GM13977 (cell line): ENCODE results near the gene CCDC194.

Source experiments
- DNase-seq: peaks from one replicate; pipeline ENCODE4 v3.0.0; 2012; ENCODE audit warnings: low spot score
- in situ Hi-C: fragments of 300-500 bp; cut with MboI; formaldehyde crosslinking; loops from one replicate; pipeline ENCODE4 v1.12.0; 2022; ENCODE audit warnings: low sequenced_read_pairs, low pct_unique_long_range_greater_than_20kb, mixed read lengths, inconsistent platforms; ENCODE audit not compliant: unreplicated experiment
- TF ChIP-seq, protein P1 (sequence below): IDR thresholded peaks from 2 replicates; pipeline ENCODE4 v1.5.1; 2012; ENCODE audit warnings: mild to moderate bottlenecking, control low read depth; ENCODE audit not compliant: insufficient read depth; ENCODE audit errors: extremely low read depth, missing control alignments

Gene CCDC194

DNA sequence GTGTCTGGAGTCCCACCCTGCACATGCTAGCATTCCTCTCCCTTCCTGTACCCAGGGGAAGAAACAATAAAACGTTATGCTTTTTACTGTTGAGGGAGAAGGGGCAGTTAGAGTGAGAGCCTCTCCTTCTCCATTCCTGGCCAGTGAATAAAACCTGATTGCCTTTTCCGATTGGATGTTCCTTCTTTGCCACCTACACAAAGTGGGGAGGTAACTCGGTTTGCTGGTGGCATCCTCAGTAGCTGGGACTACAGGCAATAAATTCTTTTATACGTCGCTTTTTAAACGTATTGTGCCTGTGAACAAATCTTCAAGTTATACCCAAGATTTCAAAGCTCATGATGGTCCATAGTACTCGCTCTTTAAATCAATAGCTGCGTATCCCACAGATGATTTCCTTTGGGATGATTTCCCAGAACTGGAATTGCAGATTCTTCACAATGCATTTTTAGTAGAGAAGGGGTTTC is 25.2 kb upstream of the CCDC194 start:
- in situ Hi-C loops, result no loop called here
- DNase-seq, result no peak

DNA sequence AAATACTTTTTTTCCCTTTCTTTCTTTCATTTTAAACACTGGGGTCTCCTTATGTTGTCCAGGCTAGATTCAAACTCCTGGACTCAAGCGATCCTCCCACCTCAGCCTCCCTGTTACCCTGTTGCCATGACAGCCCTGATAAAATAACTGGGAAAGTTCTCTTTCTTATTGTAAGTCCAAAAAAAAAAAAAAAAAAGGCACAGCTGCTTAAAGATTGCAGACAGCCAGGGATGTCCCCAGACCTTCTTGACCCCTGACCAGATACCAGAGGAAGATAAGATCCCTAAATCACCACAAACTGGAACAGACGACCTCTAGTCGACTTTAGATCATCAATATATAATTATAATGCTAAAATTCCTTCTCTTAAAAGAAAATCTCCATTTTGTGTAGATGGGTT is 24.7 kb upstream of the CCDC194 start:
- DNase-seq, result no peak
- in situ Hi-C loops, result no loop called here
- TF ChIP-seq, protein P1, sequence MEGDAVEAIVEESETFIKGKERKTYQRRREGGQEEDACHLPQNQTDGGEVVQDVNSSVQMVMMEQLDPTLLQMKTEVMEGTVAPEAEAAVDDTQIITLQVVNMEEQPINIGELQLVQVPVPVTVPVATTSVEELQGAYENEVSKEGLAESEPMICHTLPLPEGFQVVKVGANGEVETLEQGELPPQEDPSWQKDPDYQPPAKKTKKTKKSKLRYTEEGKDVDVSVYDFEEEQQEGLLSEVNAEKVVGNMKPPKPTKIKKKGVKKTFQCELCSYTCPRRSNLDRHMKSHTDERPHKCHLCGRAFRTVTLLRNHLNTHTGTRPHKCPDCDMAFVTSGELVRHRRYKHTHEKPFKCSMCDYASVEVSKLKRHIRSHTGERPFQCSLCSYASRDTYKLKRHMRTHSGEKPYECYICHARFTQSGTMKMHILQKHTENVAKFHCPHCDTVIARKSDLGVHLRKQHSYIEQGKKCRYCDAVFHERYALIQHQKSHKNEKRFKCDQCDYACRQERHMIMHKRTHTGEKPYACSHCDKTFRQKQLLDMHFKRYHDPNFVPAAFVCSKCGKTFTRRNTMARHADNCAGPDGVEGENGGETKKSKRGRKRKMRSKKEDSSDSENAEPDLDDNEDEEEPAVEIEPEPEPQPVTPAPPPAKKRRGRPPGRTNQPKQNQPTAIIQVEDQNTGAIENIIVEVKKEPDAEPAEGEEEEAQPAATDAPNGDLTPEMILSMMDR, result no peak

More for the DNA sequence above, 25.2 kb upstream of the CCDC194 start:
- TF ChIP-seq, protein P1, result no peak

DNA sequence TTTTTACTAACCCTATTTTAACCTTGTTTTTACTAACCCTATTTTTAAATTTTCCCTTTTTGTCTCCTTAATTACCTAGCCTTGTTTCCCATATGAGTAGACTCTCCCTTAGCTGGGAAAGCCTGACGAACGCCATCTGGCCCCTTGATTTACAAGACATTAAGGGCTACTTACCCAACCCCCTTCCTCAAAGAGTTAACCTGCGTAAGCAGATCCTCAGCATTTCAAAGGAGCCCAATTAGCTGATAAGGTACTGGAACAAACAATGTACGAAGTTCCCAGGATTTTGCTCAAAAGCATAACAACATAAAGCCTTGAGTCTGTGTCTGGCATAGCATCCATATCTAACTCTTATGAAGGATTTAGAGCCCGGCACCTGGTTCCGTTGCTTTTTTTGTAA is 21.1 kb upstream of the CCDC194 start:
- DNase-seq, result no peak
- TF ChIP-seq, protein P1, result no peak
- in situ Hi-C loops, result no loop called here

DNA sequence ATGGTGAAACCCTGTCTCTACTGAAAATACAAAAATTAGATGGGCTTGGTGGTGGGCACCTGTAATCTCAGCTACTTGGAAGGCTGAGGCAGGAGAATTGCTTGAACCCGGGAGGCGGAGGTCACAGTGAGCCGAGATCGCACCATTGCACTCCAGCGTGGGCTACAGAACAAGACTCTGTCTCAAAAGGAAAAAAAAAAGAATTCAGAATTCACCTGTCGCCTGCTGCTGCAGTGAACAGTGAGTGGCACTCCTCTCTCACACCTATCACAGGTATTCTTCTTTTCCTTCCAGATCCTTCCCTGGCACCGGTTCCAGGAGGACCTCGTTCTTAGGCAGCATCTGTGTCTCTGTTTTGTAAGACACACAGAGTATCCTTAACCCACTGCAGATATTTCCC is 20.1 kb upstream of the CCDC194 start:
- TF ChIP-seq, protein P1, result no peak
- in situ Hi-C loops, result no loop called here
- no peak for DNase-seq

DNA sequence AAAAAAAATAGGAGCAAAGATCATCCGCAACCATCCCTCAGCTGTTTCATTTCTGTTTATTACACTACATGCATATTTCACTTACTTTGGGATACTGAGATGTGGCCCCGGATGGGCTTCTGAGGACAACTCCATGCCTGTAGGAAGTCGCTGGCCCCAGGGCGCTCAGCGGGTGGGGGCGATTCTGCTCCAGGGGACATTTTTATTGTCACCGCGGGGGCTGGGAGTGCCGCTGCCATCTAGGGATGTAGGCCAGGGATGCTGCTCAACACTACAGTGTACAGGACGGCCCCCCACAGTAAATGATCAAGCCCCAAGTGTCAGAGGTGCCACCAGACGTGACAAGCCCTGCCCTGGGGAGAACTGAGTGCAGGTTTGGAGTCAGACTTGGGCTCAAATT is 17.8 kb upstream of the CCDC194 start:
- in situ Hi-C loops, result no loop called here
- DNase-seq, result no peak
- TF ChIP-seq, protein P1, result no peak

DNA sequence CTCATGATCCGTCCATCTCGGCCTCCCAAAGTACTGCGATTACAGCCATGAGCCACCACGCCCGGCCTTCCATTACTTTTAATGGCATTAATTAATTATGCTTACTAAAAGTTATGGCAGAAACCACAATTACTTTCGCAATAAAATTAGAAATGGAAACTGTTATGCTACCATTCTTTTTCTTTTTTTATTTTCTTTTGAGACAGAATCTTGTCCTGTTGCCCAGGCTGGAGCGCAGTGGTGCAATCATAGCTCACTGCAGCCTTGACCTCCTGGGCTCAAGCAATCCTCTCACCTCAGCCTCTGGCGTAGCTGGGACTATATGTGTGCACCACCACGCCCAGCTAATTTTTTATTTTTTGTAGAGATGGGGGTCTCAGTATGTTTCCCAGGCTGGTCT is 16.0 kb upstream of the CCDC194 start:
- TF ChIP-seq, protein P1, result no peak
- no peak for DNase-seq
- in situ Hi-C loops, result no loop called here

DNA sequence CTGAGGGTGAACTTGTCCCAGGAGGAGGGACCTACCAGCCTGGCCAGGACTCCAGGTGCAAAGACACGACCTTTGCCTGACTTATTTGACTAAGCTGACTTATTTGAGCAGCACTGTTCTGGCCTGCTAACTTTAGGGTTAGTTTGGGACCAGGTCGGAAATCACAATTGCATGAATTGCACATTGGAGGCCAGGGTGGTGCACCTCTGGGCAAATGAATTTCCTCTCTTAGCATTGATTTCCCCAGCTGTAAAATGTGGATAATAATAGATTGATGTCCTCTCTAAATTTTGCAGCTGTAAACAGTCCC is 12.8 kb upstream of the CCDC194 start:
- in situ Hi-C loops, result no loop called here
- TF ChIP-seq, protein P1, result no peak
- no peak for DNase-seq
